ENCODE data around the gene GABRP. TPM values are rescaled to one million over a fixed set of nuclear protein-coding genes. Genes with fewer than 3 reads are reported as not detected.
"Not testable (repeated sequence)": the region's sequence is repeated elsewhere in the genome, so short reads cannot be mapped to it uniquely, and the experiment has no call there.

The GABRP gene
- total and polyA plus RNA-seq, 5 donors from 2014 or later = not detected

DNA sequence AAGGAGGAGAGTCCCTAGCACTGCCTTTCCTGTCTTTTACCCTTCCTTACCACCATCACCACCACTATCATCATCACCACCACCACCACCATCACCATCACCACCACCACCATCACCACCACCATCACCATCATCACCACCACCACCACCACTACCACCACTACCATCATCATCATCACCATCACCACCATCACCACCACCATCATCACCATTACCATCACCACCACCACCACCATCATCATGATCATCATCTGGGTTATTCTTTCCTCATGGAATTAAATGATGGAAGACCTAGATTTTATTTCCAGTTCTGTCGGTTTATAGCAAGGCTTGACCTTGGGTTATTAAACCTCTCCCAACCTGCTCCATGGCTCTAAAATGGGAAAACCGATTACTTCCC is 50.5 kb downstream of the GABRP start:
- ATAC-seq (ENCODE audit: low read depth in 2 of 2); H3K4me3 ChIP-seq (ENCODE audit: low read depth, low read length); DNase-seq; H3K36me3 ChIP-seq (ENCODE audit: control insufficient read depth, insufficient read depth, low read length); H3K9me3 ChIP-seq (ENCODE audit: control insufficient read depth in 2 of 2, low read length in 2 of 2); H3K36me3 Mint-ChIP-seq; H3K27me3 Mint-ChIP-seq; H3K4me1 ChIP-seq (ENCODE audit: control insufficient read depth, insufficient read depth, low read length, poor library complexity, severe bottlenecking); H3K27ac Mint-ChIP-seq; H3K4me1 Mint-ChIP-seq; H3K27ac ChIP-seq (ENCODE audit: insufficient read depth, low read length, poor library complexity, severe bottlenecking); H3K4me3 Mint-ChIP-seq; H3K27me3 ChIP-seq (ENCODE audit: control insufficient read depth, insufficient read depth, low read length); H3K9me3 Mint-ChIP-seq: not testable (repeated sequence)

GRCh38 chr5:170836226-170836625 is 52.7 kb downstream of the GABRP start:
- H3K4me1 ChIP-seq (ENCODE audit: control insufficient read depth, insufficient read depth, low read length, poor library complexity, severe bottlenecking) = no peaks in the 10 kb centered on the region
- Mint-ChIP-seq H3K27ac (no peak overlapping the region), H3K9me3 (peaks cover 0 to 10% (median 3%) of the 10 kb centered on the region in 7 donors), H3K4me3 (no peak overlapping the region), H3K4me1 (no peaks in the 10 kb centered on the region), H3K27me3 (no peaks in the 10 kb centered on the region), H3K36me3 (no peaks in the 10 kb centered on the region)
- no peak overlapping the region for H3K4me3 ChIP-seq (ENCODE audit: low read depth, low read length)
- DNase-seq (no peak), ATAC-seq (ENCODE audit: low read depth in 2 of 2) (no peak)
- no peak overlapping the region for H3K27ac ChIP-seq (ENCODE audit: insufficient read depth, low read length, poor library complexity, severe bottlenecking)
- no peaks in the 10 kb centered on the region for H3K9me3 ChIP-seq (ENCODE audit: control insufficient read depth in 2 of 2, low read length in 2 of 2)
- H3K27me3 ChIP-seq (ENCODE audit: control insufficient read depth, insufficient read depth, low read length) = no peaks in the 10 kb centered on the region
- no peaks in the 10 kb centered on the region for H3K36me3 ChIP-seq (ENCODE audit: control insufficient read depth, insufficient read depth, low read length)

- H3K27ac Mint-ChIP-seq = no peak overlapping the region
- H3K4me1 Mint-ChIP-seq = peaks cover 0 to 3% (median 1%) of the 10 kb centered on the region in 4 donors
- no peak for ATAC-seq (ENCODE audit: low read depth in 2 of 2)
- no peaks in the 10 kb centered on the region for H3K36me3 Mint-ChIP-seq
- no peak overlapping the region for H3K4me3 Mint-ChIP-seq
- no peaks in the 10 kb centered on the region for H3K9me3 ChIP-seq (ENCODE audit: control insufficient read depth in 2 of 2, low read length in 2 of 2)
- no peak overlapping the region for H3K27ac ChIP-seq (ENCODE audit: insufficient read depth, low read length, poor library complexity, severe bottlenecking)
- no peak overlapping the region for H3K4me3 ChIP-seq (ENCODE audit: low read depth, low read length)
- no peak for DNase-seq
- no peaks in the 10 kb centered on the region for H3K36me3 ChIP-seq (ENCODE audit: control insufficient read depth, insufficient read depth, low read length)
- no peaks in the 10 kb centered on the region for H3K4me1 ChIP-seq (ENCODE audit: control insufficient read depth, insufficient read depth, low read length, poor library complexity, severe bottlenecking)
- peaks cover 0 to 8% (median 0%) of the 10 kb centered on the region in 7 donors for H3K9me3 Mint-ChIP-seq
- no peaks in the 10 kb centered on the region for H3K27me3 Mint-ChIP-seq
- H3K27me3 ChIP-seq (ENCODE audit: control insufficient read depth, insufficient read depth, low read length) = no peaks in the 10 kb centered on the region
These were observed 60.3 kb downstream of the GABRP start for GRCh38 chr5:170843870-170844269.

GRCh38 chr5:170844651-170845050 is 61.1 kb downstream of the GABRP start:
- H3K9me3 ChIP-seq (ENCODE audit: control insufficient read depth in 2 of 2, low read length in 2 of 2) = no peaks in the 10 kb centered on the region
- no peak overlapping the region for H3K27ac ChIP-seq (ENCODE audit: insufficient read depth, low read length, poor library complexity, severe bottlenecking)
- H3K36me3 ChIP-seq (ENCODE audit: control insufficient read depth, insufficient read depth, low read length) = no peaks in the 10 kb centered on the region
- Mint-ChIP-seq H3K9me3 (peaks cover 0 to 6% (median 0%) of the 10 kb centered on the region in 7 donors), H3K36me3 (no peaks in the 10 kb centered on the region), H3K4me1 (peaks cover 0 to 3% (median 1%) of the 10 kb centered on the region in 4 donors), H3K4me3 (no peak overlapping the region), H3K27ac (no peak overlapping the region), H3K27me3 (no peaks in the 10 kb centered on the region)
- no peaks in the 10 kb centered on the region for H3K4me1 ChIP-seq (ENCODE audit: control insufficient read depth, insufficient read depth, low read length, poor library complexity, severe bottlenecking)
- no peak for ATAC-seq (ENCODE audit: low read depth in 2 of 2)
- no peaks in the 10 kb centered on the region for H3K27me3 ChIP-seq (ENCODE audit: control insufficient read depth, insufficient read depth, low read length)
- H3K4me3 ChIP-seq (ENCODE audit: low read depth, low read length) = no peak overlapping the region
- no peak for DNase-seq

DNA sequence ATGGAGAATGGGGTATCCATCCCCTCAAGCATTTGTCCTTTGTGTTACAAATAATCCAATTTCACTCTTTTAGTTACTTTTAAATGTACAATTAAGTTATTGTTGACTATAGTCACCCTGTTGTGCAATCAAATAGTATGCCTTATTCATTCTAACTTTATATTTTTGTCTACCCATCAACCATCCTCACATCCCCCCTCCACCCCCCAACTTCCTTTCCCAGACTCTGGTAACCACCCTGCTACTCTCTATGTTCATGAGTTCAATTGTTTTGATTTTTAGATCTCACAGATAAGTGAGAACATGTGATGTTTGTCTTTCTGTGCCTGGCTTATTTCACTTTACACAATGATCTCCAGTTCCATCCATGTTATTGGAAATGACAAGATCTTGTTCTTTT is 62.9 kb downstream of the GABRP start:
- Histone ChIP-seq H3K4me3 (ENCODE audit: low read depth, low read length) (no peak overlapping the region), H3K4me1 (ENCODE audit: control insufficient read depth, insufficient read depth, low read length, poor library complexity, severe bottlenecking) (no peaks in the 10 kb centered on the region)
- H3K9me3 Mint-ChIP-seq = peaks cover 0 to 6% (median 0%) of the 10 kb centered on the region in 7 donors

DNA sequence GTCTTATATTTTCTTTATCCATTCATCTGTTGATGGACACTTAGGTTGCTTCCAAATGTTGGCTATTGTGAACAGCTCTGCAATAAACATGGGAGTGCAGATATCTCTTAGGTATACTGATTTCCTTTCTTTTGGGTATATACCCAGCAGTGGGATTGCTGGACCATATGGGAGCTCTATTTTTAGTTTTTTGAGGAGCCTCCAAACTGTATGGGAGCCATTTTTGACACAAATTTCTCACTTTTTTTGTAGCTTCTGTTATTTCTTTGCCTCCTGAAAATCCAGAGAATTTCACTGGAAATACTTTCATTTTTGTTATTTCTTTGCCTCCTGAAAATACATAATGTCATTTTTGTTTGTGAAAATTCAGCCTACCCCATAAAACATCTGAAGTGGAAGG is 63.3 kb downstream of the GABRP start:
- Histone ChIP-seq H3K4me1 (ENCODE audit: control insufficient read depth, insufficient read depth, low read length, poor library complexity, severe bottlenecking) (no peaks in the 10 kb centered on the region), H3K36me3 (ENCODE audit: control insufficient read depth, insufficient read depth, low read length) (no peaks in the 10 kb centered on the region), H3K27ac (ENCODE audit: insufficient read depth, low read length, poor library complexity, severe bottlenecking) (no peak overlapping the region), H3K27me3 (ENCODE audit: control insufficient read depth, insufficient read depth, low read length) (no peaks in the 10 kb centered on the region), H3K9me3 (ENCODE audit: control insufficient read depth in 2 of 2, low read length in 2 of 2) (no peaks in the 10 kb centered on the region), H3K4me3 (ENCODE audit: low read depth, low read length) (no peak overlapping the region)
- Mint-ChIP-seq H3K4me3 (no peak overlapping the region), H3K9me3 (peaks cover 0 to 6% (median 0%) of the 10 kb centered on the region in 7 donors), H3K27me3 (peaks cover 6% of the 10 kb centered on the region), H3K27ac (no peak overlapping the region), H3K36me3 (no peaks in the 10 kb centered on the region), H3K4me1 (peaks cover 0 to 3% (median 1%) of the 10 kb centered on the region in 4 donors)
- ATAC-seq (ENCODE audit: low read depth in 2 of 2) (no peak), DNase-seq (no peak)

More for the DNA sequence above, 62.9 kb downstream of the GABRP start:
- Mint-ChIP-seq H3K36me3 (no peaks in the 10 kb centered on the region), H3K27me3 (peaks cover 2% of the 10 kb centered on the region), H3K4me1 (peaks cover 0 to 3% (median 1%) of the 10 kb centered on the region in 4 donors), H3K27ac (no peak overlapping the region), H3K4me3 (no peak overlapping the region)
- H3K9me3 ChIP-seq (ENCODE audit: control insufficient read depth in 2 of 2, low read length in 2 of 2) = no peaks in the 10 kb centered on the region
- ATAC-seq (ENCODE audit: low read depth in 2 of 2) (no peak), DNase-seq (no peak)
- no peaks in the 10 kb centered on the region for H3K27me3 ChIP-seq (ENCODE audit: control insufficient read depth, insufficient read depth, low read length)
- H3K36me3 ChIP-seq (ENCODE audit: control insufficient read depth, insufficient read depth, low read length) = no peaks in the 10 kb centered on the region
- H3K27ac ChIP-seq (ENCODE audit: insufficient read depth, low read length, poor library complexity, severe bottlenecking) = no peak overlapping the region

- H3K27ac ChIP-seq (ENCODE audit: insufficient read depth, low read length, poor library complexity, severe bottlenecking) = no peak overlapping the region
- ATAC-seq (ENCODE audit: low read depth in 2 of 2) (no peak), DNase-seq (no peak)
- Mint-ChIP-seq H3K4me1 (peaks cover 0 to 3% (median 1%) of the 10 kb centered on the region in 4 donors), H3K27ac (no peak overlapping the region), H3K36me3 (no peaks in the 10 kb centered on the region), H3K4me3 (no peak overlapping the region), H3K27me3 (peaks cover 10% of the 10 kb centered on the region), H3K9me3 (peaks cover 0 to 6% (median 0%) of the 10 kb centered on the region in 7 donors)
- no peaks in the 10 kb centered on the region for H3K9me3 ChIP-seq (ENCODE audit: control insufficient read depth in 2 of 2, low read length in 2 of 2)
- H3K4me3 ChIP-seq (ENCODE audit: low read depth, low read length) = no peak overlapping the region
- H3K4me1 ChIP-seq (ENCODE audit: control insufficient read depth, insufficient read depth, low read length, poor library complexity, severe bottlenecking) = no peaks in the 10 kb centered on the region
- no peaks in the 10 kb centered on the region for H3K36me3 ChIP-seq (ENCODE audit: control insufficient read depth, insufficient read depth, low read length)
- H3K27me3 ChIP-seq (ENCODE audit: control insufficient read depth, insufficient read depth, low read length) = no peaks in the 10 kb centered on the region
These were observed 64.5 kb downstream of the GABRP start for GRCh38 chr5:170848033-170848432.

- peaks cover 10% of the 10 kb centered on the region for H3K27me3 Mint-ChIP-seq
- Histone ChIP-seq H3K27ac (ENCODE audit: insufficient read depth, low read length, poor library complexity, severe bottlenecking) (no peak overlapping the region), H3K4me1 (ENCODE audit: control insufficient read depth, insufficient read depth, low read length, poor library complexity, severe bottlenecking) (no peaks in the 10 kb centered on the region), H3K4me3 (ENCODE audit: low read depth, low read length) (no peak overlapping the region), H3K9me3 (ENCODE audit: control insufficient read depth in 2 of 2, low read length in 2 of 2) (no peaks in the 10 kb centered on the region), H3K36me3 (ENCODE audit: control insufficient read depth, insufficient read depth, low read length) (no peaks in the 10 kb centered on the region), H3K27me3 (ENCODE audit: control insufficient read depth, insufficient read depth, low read length) (no peaks in the 10 kb centered on the region)
- H3K36me3 Mint-ChIP-seq = no peaks in the 10 kb centered on the region
- no peak overlapping the region for H3K4me3 Mint-ChIP-seq
- H3K4me1 Mint-ChIP-seq = peaks cover 0 to 3% (median 1%) of the 10 kb centered on the region in 4 donors
- DNase-seq = no peak
- no peak for ATAC-seq (ENCODE audit: low read depth in 2 of 2)
- H3K27ac Mint-ChIP-seq = no peak overlapping the region
- H3K9me3 Mint-ChIP-seq = peaks cover 0 to 6% (median 0%) of the 10 kb centered on the region in 7 donors
These were observed 65.8 kb downstream of the GABRP start for GRCh38 chr5:170849374-170849773.
